ENCODE data around the gene MAD1L1.

Gene MAD1L1

GRCh38 chr7:2105917-2106316, 126.8 kb downstream of the MAD1L1 start:
- no peak for DNase-seq (ENCODE audit: low read depth in 3 of 3)

GRCh38 chr7:2105280-2105679, 127.5 kb downstream of the MAD1L1 start:
- no peak for DNase-seq (ENCODE audit: low read depth in 3 of 3)

GRCh38 chr7:2104716-2105115, 128.0 kb downstream of the MAD1L1 start:
- no peak for DNase-seq (ENCODE audit: low read depth in 3 of 3)

GRCh38 chr7:2104107-2104710, 128.5 kb downstream of the MAD1L1 start:
- DNase-seq (ENCODE audit: low read depth in 3 of 3): peak; percentile 53 to 66 (median 56)

GRCh38 chr7:2103071-2103898, 129.5 kb downstream of the MAD1L1 start:
- DNase-seq (ENCODE audit: low read depth in 3 of 3): no peak

GRCh38 chr7:2102375-2102723, 130.4 kb downstream of the MAD1L1 start:
- no peak for DNase-seq (ENCODE audit: low read depth in 3 of 3)

- no peak for DNase-seq (ENCODE audit: low read depth in 3 of 3)
These were observed 130.9 kb downstream of the MAD1L1 start for GRCh38 chr7:2101630-2102374.

- no peak for DNase-seq (ENCODE audit: low read depth in 3 of 3)
These were observed 132.2 kb downstream of the MAD1L1 start for GRCh38 chr7:2100278-2101208.

GRCh38 chr7:2099048-2099957, 133.4 kb downstream of the MAD1L1 start:
- DNase-seq (ENCODE audit: low read depth in 3 of 3): peak in 1 of 3 experiments; percentile 20

GRCh38 chr7:2098496-2098895, 134.2 kb downstream of the MAD1L1 start:
- no peak for DNase-seq (ENCODE audit: low read depth in 3 of 3)

GRCh38 chr7:2098056-2098455, 134.7 kb downstream of the MAD1L1 start:
- DNase-seq (ENCODE audit: low read depth in 3 of 3): no peak

GRCh38 chr7:2097492-2097891, 135.3 kb downstream of the MAD1L1 start:
- no peak for DNase-seq (ENCODE audit: low read depth in 3 of 3)

- no peak for DNase-seq (ENCODE audit: low read depth in 3 of 3)
These were observed 135.9 kb downstream of the MAD1L1 start for GRCh38 chr7:2096692-2097387.

GRCh38 chr7:2095436-2095835, 137.3 kb downstream of the MAD1L1 start:
- DNase-seq (ENCODE audit: low read depth in 3 of 3): no peak

- DNase-seq (ENCODE audit: low read depth in 3 of 3): no peak
These were observed 138.2 kb downstream of the MAD1L1 start for GRCh38 chr7:2094454-2095045.

- DNase-seq (ENCODE audit: low read depth in 3 of 3): no peak
These were observed 138.9 kb downstream of the MAD1L1 start for GRCh38 chr7:2093843-2094220.

GRCh38 chr7:2093215-2093842, 139.4 kb downstream of the MAD1L1 start:
- DNase-seq (ENCODE audit: low read depth in 3 of 3): no peak

- no peak for DNase-seq (ENCODE audit: low read depth in 3 of 3)
These were observed 140.5 kb downstream of the MAD1L1 start for GRCh38 chr7:2092279-2092678.
